Adrenal gland (tissue), 5 donors: ENCODE measurements around the gene PLK5.
A peak's percentile ranks its signal among the peaks of the same experiment; 100 is the strongest.

ENCODE experiments used
- CTCF ChIP-seq, 6 experiments: fragments of 450-650 bp in 4 of 6; fragments of 200-600 bp in 2 of 6; sonication (generic) in 1 of 6; IDR thresholded peaks; 1 replicate in 5 of 6; 2 replicates in 1 of 6; pipeline versions ENCODE4 v1.5.1 to v1.8.0; 2016 to 2021; ENCODE audit warnings: antibody characterized with exemption in 6 of 6, mild to moderate bottlenecking in 2 of 6, moderate library complexity in 1 of 6
- POLR2A ChIP-seq, 2 donors: fragments of 450-650 bp; IDR thresholded peaks; one replicate each; pipeline ENCODE4 v1.6.1; 2017; ENCODE audit warnings: antibody characterized with exemption in 2 of 2, mild to moderate bottlenecking in 2 of 2, moderate library complexity in 1 of 2
- donor health status: DM: no; HTN: no; CAD: no.

GRCh38 chr19:1492474-1493006, 31.3 kb upstream of the PLK5 start:
- TF ChIP-seq CTCF (IDR thresholded peaks at IDR 0.05) (no peak), POLR2A (IDR thresholded peaks at IDR 0.05) (peak in 1 of 2 donors; percentile 70)
